HEK293 (cell line): ENCODE measurements around the gene PDCD1LG2.

ENCODE experiments used
- CTCF ChIA-PET: fragments of 350-600 bp; formaldehyde crosslinking; extraction: SDS; loops from one replicate; lab custom pipeline; 2021; ENCODE audit warnings: antibody characterized with exemption; lab: Yijun Ruan, JAX
- POLR2A ChIA-PET: fragments of 300-600 bp; formaldehyde crosslinking; extraction: SDS; loops from one replicate; lab custom pipeline; 2020; ENCODE audit warnings: antibody characterized with exemption, inconsistent platforms; lab: Yijun Ruan, JAX
- H3K27ac ChIP-seq: fragments of 200-500 bp; sonication (Bioruptor generic); 2 replicates; pipeline ENCODE4 v1.5.1; 2014; ENCODE audit warnings: low read depth, low read length, control low read depth, inconsistent platforms; ENCODE audit errors: extremely low read depth
- H3K36me3 ChIP-seq, 2 experiments: fragments of 200-500 bp in 1 of 2; sonication (Bioruptor generic) in 1 of 2; 1 replicate in 1 of 2; 2 replicates in 1 of 2; pipeline ENCODE4 v1.5.1; 2014 to 2017; ENCODE audit warnings: inconsistent platforms in 2 of 2, low read length in 2 of 2; ENCODE audit not compliant: control insufficient read depth in 2 of 2, insufficient read depth in 1 of 2
- H3K4me1 ChIP-seq: fragments of 200-500 bp; sonication (Bioruptor generic); 2 replicates; pipeline ENCODE4 v1.5.1; 2014; ENCODE audit warnings: mild to moderate bottlenecking, low read length, inconsistent platforms; ENCODE audit not compliant: control insufficient read depth, insufficient read depth
- H3K4me3 ChIP-seq: 2 replicates; pipeline ENCODE4 v1.5.1; 2011; ENCODE audit warnings: low read depth, mild to moderate bottlenecking, control low read depth, low read length, moderate library complexity
- H3K9me3 ChIP-seq: fragments of 200-500 bp; sonication (Bioruptor generic); 2 replicates; pipeline ENCODE4 v1.5.1; 2014; ENCODE audit warnings: low read depth, low read length, inconsistent platforms; ENCODE audit not compliant: control insufficient read depth, insufficient read depth
- BCL6B ChIP-seq: fragments of 450-650 bp; formaldehyde crosslinking; IDR thresholded peaks from 2 replicates; pipeline ENCODE4 v1.5.1; 2017; ENCODE audit warnings: missing biosample characterization, missing genetic modification characterization
- GLI4 ChIP-seq: fragments of 450-650 bp; formaldehyde crosslinking; IDR thresholded peaks from 2 replicates; pipeline ENCODE4 v1.5.1; 2016; ENCODE audit warnings: missing biosample characterization, missing genetic modification characterization
- MEIS1 ChIP-seq: sonication (generic); formaldehyde crosslinking; IDR thresholded peaks from 2 replicates; pipeline ENCODE4 v1.8.1; 2022; ENCODE audit warnings: missing genetic modification reagents, mild to moderate bottlenecking, borderline replicate concordance
- SETDB1 ChIP-seq: IDR thresholded peaks from one replicate; pipeline ENCODE4 v1.6.1; 2017; ENCODE audit warnings: mild to moderate bottlenecking, low read length, moderate library complexity, mixed read lengths; ENCODE audit not compliant: insufficient read length
- SP2 ChIP-seq: fragments of 450-650 bp; formaldehyde crosslinking; IDR thresholded peaks from 2 replicates; pipeline ENCODE4 v1.5.1; 2016; ENCODE audit warnings: missing biosample characterization, missing genetic modification characterization
- TCF7L2 ChIP-seq: IDR thresholded peaks from 2 replicates; pipeline ENCODE4 v1.6.1; 2011; ENCODE audit warnings: low read depth, mild to moderate bottlenecking, inconsistent platforms, low read length, moderate library complexity, borderline replicate concordance
- ZEB2 ChIP-seq: fragments of 450-650 bp; formaldehyde crosslinking; IDR thresholded peaks from 2 replicates; pipeline ENCODE4 v1.5.1; 2016; ENCODE audit warnings: missing biosample characterization, missing genetic modification characterization
- ZFP37 ChIP-seq: fragments of 450-650 bp; formaldehyde crosslinking; IDR thresholded peaks from 2 replicates; pipeline ENCODE4 v1.5.1; 2016; ENCODE audit warnings: missing biosample characterization, missing genetic modification characterization
- ZIC2 ChIP-seq: fragments of 450-650 bp; formaldehyde crosslinking; IDR thresholded peaks from 2 replicates; pipeline ENCODE4 v1.5.1; 2016; ENCODE audit warnings: missing biosample characterization, missing genetic modification characterization
- ZNF155 ChIP-seq: fragments of 450-650 bp; formaldehyde crosslinking; IDR thresholded peaks from 2 replicates; pipeline ENCODE4 v1.5.1; 2016; ENCODE audit warnings: missing biosample characterization, missing genetic modification characterization
- ZNF175 ChIP-seq: fragments of 450-650 bp; formaldehyde crosslinking; IDR thresholded peaks from 2 replicates; pipeline ENCODE4 v1.5.1; 2016; ENCODE audit warnings: missing biosample characterization, missing genetic modification characterization
- ZNF211 ChIP-seq: fragments of 450-650 bp; formaldehyde crosslinking; IDR thresholded peaks from 2 replicates; pipeline ENCODE4 v1.5.1; 2016; ENCODE audit warnings: low read depth, missing biosample characterization, missing genetic modification characterization
- ZNF223 ChIP-seq: fragments of 450-650 bp; formaldehyde crosslinking; IDR thresholded peaks from 2 replicates; pipeline ENCODE4 v1.5.1; 2016; ENCODE audit warnings: missing biosample characterization, missing genetic modification characterization
- ZNF292 ChIP-seq: fragments of 450-650 bp; formaldehyde crosslinking; IDR thresholded peaks from 2 replicates; pipeline ENCODE4 v1.5.1; 2016; ENCODE audit warnings: low read depth, missing biosample characterization, missing genetic modification characterization, borderline replicate concordance
- ZNF302 ChIP-seq: fragments of 450-650 bp; formaldehyde crosslinking; IDR thresholded peaks from 2 replicates; pipeline ENCODE4 v1.5.1; 2016; ENCODE audit warnings: missing biosample characterization, missing genetic modification characterization, low read depth
- ZNF354C ChIP-seq: fragments of 450-650 bp; formaldehyde crosslinking; IDR thresholded peaks from 2 replicates; pipeline ENCODE4 v1.5.1; 2016; ENCODE audit warnings: missing biosample characterization, missing genetic modification characterization, low read depth, borderline replicate concordance
- ZNF394 ChIP-seq: fragments of 450-650 bp; formaldehyde crosslinking; IDR thresholded peaks from 2 replicates; pipeline ENCODE4 v1.5.1; 2016; ENCODE audit warnings: missing biosample characterization, missing genetic modification characterization, mild to moderate bottlenecking, moderate library complexity, borderline replicate concordance
- ZNF404 ChIP-seq: fragments of 450-650 bp; formaldehyde crosslinking; IDR thresholded peaks from 2 replicates; pipeline ENCODE4 v1.5.1; 2017; ENCODE audit warnings: missing biosample characterization, missing genetic modification characterization
- ZNF426 ChIP-seq: fragments of 450-650 bp; formaldehyde crosslinking; IDR thresholded peaks from 2 replicates; pipeline ENCODE4 v1.5.1; 2017; ENCODE audit warnings: missing biosample characterization, missing genetic modification characterization, mild to moderate bottlenecking, inconsistent platforms, moderate library complexity
- ZNF76 ChIP-seq: fragments of 450-650 bp; formaldehyde crosslinking; IDR thresholded peaks from 2 replicates; pipeline ENCODE4; 2016; ENCODE audit warnings: low read depth, missing biosample characterization, missing genetic modification characterization, borderline replicate concordance
- ZNF777 ChIP-seq: fragments of 450-650 bp; formaldehyde crosslinking; IDR thresholded peaks from 2 replicates; pipeline ENCODE4 v1.5.1; 2017; ENCODE audit warnings: missing biosample characterization, missing genetic modification characterization, borderline replicate concordance
- ZNF837 ChIP-seq: fragments of 450-650 bp; formaldehyde crosslinking; IDR thresholded peaks from 2 replicates; pipeline ENCODE4 v1.5.1; 2016; ENCODE audit warnings: missing biosample characterization, missing genetic modification characterization
- TF ChIP-seq, protein P1 (sequence below): fragments of 450-650 bp; formaldehyde crosslinking; IDR thresholded peaks from 2 replicates; pipeline ENCODE4 v1.5.1; 2016; ENCODE audit warnings: missing biosample characterization, missing genetic modification characterization
- TF ChIP-seq, protein P2 (sequence below): fragments of 450-650 bp; formaldehyde crosslinking; IDR thresholded peaks from 2 replicates; pipeline ENCODE4 v1.5.1; 2016; ENCODE audit warnings: missing biosample characterization, missing genetic modification characterization
- TF ChIP-seq, protein P3 (sequence below): fragments of 450-650 bp; formaldehyde crosslinking; IDR thresholded peaks from 2 replicates; pipeline ENCODE4 v1.5.1; 2017; ENCODE audit warnings: missing biosample characterization, missing genetic modification characterization

The PDCD1LG2 gene

GRCh38 chr9:5552301-5552700 is 42.0 kb downstream of the PDCD1LG2 start (continued):
- TF ChIP-seq ZNF354C: no peak

DNA sequence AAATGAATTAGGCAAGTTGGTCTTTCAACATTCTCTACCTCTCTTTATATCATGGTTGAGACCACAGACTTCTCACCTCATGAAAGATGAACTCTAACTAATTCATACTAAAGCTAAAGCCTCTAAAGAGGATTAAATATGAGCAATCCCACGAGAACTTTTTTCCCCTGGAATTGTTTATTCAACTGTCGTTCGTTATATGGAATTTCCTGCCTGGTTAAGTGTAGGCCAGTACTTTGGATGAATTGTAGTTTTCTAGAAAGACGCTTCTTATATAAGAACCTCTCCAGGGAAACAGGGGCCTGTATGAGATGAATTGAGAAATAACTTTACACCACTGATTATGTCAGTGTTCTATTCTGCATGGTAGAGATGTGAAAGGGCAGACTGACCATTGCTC is 42.9 kb downstream of the PDCD1LG2 start:
- no peaks in the 10 kb centered on the region for H3K36me3 ChIP-seq
- H3K4me3 ChIP-seq: no peak overlapping the region
- no peak overlapping the region for H3K27ac ChIP-seq
- no peaks in the 10 kb centered on the region for H3K4me1 ChIP-seq
- ChIA-PET CTCF (no interaction called here), POLR2A (no interaction called here)
- no peaks in the 10 kb centered on the region for H3K9me3 ChIP-seq
- no peak for TF ChIP-seq ZNF302 (tag by site-specific recombination)
- no peak for TF ChIP-seq ZNF155 (tag by site-specific recombination)
- TF ChIP-seq BCL6B (tag by site-specific recombination): no peak
- no peak for TF ChIP-seq ZNF394
- no peak for TF ChIP-seq ZNF426 (tag by site-specific recombination)
- TF ChIP-seq ZEB2: no peak
- TF ChIP-seq ZNF175: no peak
- no peak for TF ChIP-seq TCF7L2
- no peak for TF ChIP-seq GLI4 (tag by site-specific recombination)
- TF ChIP-seq SP2 (tag by site-specific recombination): no peak
- TF ChIP-seq, all 188 proteins: peak for 0

DNA sequence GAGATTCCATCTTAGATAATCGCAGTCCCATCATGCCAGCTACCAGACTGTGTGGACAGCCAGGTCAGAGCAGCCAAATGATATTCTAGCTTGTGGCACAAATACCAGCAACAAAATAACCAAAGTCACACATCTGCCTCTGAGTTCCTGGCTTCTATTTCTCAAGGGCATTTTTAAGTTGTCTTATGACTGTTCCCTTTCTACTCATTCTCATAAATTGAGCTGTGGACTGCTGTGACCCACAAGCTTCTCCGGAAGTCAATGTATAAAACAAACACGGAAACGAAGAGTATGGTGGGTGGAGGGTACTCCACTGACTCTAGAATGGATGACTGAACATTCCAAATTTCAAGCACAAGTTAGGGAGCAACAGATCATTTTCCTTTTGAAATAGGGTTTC is 43.9 kb downstream of the PDCD1LG2 start:
- TF ChIP-seq ZNF76 (tag by site-specific recombination): no peak
- TF ChIP-seq, protein P1, sequence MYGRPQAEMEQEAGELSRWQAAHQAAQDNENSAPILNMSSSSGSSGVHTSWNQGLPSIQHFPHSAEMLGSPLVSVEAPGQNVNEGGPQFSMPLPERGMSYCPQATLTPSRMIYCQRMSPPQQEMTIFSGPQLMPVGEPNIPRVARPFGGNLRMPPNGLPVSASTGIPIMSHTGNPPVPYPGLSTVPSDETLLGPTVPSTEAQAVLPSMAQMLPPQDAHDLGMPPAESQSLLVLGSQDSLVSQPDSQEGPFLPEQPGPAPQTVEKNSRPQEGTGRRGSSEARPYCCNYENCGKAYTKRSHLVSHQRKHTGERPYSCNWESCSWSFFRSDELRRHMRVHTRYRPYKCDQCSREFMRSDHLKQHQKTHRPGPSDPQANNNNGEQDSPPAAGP (tag by site-specific recombination): no peak
- TF ChIP-seq MEIS1: no peak
- TF ChIP-seq ZNF292: no peak
- TF ChIP-seq, protein P2, sequence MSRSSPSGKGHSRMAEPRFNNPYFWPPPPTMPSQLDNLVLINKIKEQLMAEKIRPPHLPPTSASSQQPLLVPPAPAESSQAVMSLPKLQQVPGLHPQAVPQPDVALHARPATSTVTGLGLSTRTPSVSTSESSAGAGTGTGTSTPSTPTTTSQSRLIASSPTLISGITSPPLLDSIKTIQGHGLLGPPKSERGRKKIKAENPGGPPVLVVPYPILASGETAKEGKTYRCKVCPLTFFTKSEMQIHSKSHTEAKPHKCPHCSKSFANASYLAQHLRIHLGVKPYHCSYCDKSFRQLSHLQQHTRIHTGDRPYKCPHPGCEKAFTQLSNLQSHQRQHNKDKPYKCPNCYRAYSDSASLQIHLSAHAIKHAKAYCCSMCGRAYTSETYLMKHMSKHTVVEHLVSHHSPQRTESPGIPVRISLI (tag by site-specific recombination): no peak
- TF ChIP-seq ZIC2: no peak
- no peak for TF ChIP-seq ZNF404 (tag by site-specific recombination)
- no peak for TF ChIP-seq ZNF837 (tag by site-specific recombination)
- TF ChIP-seq, protein P3, sequence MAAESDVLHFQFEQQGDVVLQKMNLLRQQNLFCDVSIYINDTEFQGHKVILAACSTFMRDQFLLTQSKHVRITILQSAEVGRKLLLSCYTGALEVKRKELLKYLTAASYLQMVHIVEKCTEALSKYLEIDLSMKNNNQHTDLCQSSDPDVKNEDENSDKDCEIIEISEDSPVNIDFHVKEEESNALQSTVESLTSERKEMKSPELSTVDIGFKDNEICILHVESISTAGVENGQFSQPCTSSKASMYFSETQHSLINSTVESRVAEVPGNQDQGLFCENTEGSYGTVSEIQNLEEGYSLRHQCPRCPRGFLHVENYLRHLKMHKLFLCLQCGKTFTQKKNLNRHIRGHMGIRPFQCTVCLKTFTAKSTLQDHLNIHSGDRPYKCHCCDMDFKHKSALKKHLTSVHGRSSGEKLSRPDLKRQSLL: no peak
- TF ChIP-seq SETDB1: no peak
- no peak for TF ChIP-seq ZNF211 (tag by site-specific recombination)
- no peak for TF ChIP-seq ZNF302 (tag by site-specific recombination)
- TF ChIP-seq ZNF223 (tag by site-specific recombination): no peak
- TF ChIP-seq ZFP37 (tag by site-specific recombination): no peak
- no peak for TF ChIP-seq ZNF777 (tag by site-specific recombination)
- no peaks in the 10 kb centered on the region for H3K9me3 ChIP-seq
- no peaks in the 10 kb centered on the region for H3K4me1 ChIP-seq
- no peak overlapping the region for H3K4me3 ChIP-seq
- ChIA-PET POLR2A (no interaction called here), CTCF (no interaction called here)
- H3K27ac ChIP-seq: no peak overlapping the region
- no peaks in the 10 kb centered on the region for H3K36me3 ChIP-seq
